Stimulated activated naive CD8-positive, alpha-beta T cell treated with anti-CD3 and anti-CD28 coated beads, Interleukin-15, Interleukin-2, amounts not matched to agents 100 ng/mL and 50 ng/mL, for 24 hours (primary cell): ENCODE results near the gene ME2.
A peak's percentile ranks its signal among the peaks of the same experiment; 100 is the strongest.
"Not testable (repeated sequence)": the region's sequence is repeated elsewhere in the genome, so short reads cannot be mapped to it uniquely, and the experiment has no call there.

Source experiments
- H3K27ac Mint-ChIP-seq: one replicate; pipeline ENCODE4 v1.8.0; 2021; ENCODE audit warnings: mild to moderate bottlenecking, mixed read lengths
- H3K27me3 Mint-ChIP-seq: one replicate; pipeline ENCODE4 v1.8.0; 2021; ENCODE audit warnings: mixed read lengths
- H3K36me3 Mint-ChIP-seq: one replicate; pipeline ENCODE4 v1.8.0; 2021; ENCODE audit warnings: low read depth, mixed read lengths
- H3K4me1 Mint-ChIP-seq: one replicate; pipeline ENCODE4 v1.8.0; 2021; ENCODE audit warnings: low read depth, mixed read lengths
- H3K4me3 Mint-ChIP-seq: one replicate; pipeline ENCODE4 v1.8.0; 2021; ENCODE audit warnings: mild to moderate bottlenecking, mixed read lengths
- H3K9me3 Mint-ChIP-seq: one replicate; pipeline ENCODE4 v1.8.0; 2021; ENCODE audit warnings: mixed read lengths

Gene ME2

GRCh38 chr18:50877545-50878265, 1.2 kb upstream of the ME2 start:
- Mint-ChIP-seq H3K27ac (peak overlapping the region; percentile 96), H3K4me1 (peaks cover 22% of the 10 kb centered on the region), H3K4me3 (peak overlapping the region; percentile 92), H3K36me3 (peaks cover 7% of the 10 kb centered on the region), H3K9me3 (no peaks in the 10 kb centered on the region), H3K27me3 (no peaks in the 10 kb centered on the region)

- Mint-ChIP-seq H3K27ac (peak overlapping the region; percentile 95), H3K4me3 (peak overlapping the region; percentile 92)
Measured at GRCh38 chr18:50879302-50880118, 592 bp downstream of the ME2 start.

GRCh38 chr18:50880119-50880465, 1.2 kb downstream of the ME2 start:
- Mint-ChIP-seq H3K4me1 (peaks cover 40% of the 10 kb centered on the region), H3K9me3 (no peaks in the 10 kb centered on the region), H3K36me3 (peaks cover 16% of the 10 kb centered on the region), H3K27me3 (no peaks in the 10 kb centered on the region), H3K27ac (peak overlapping the region; percentile 95), H3K4me3 (peak overlapping the region; percentile 92)

More at GRCh38 chr18:50879302-50880118, 592 bp downstream of the ME2 start:
- no peaks in the 10 kb centered on the region for H3K27me3 Mint-ChIP-seq
- no peaks in the 10 kb centered on the region for H3K9me3 Mint-ChIP-seq
- peaks cover 36% of the 10 kb centered on the region for H3K4me1 Mint-ChIP-seq
- H3K36me3 Mint-ChIP-seq: peaks cover 16% of the 10 kb centered on the region

GRCh38 chr18:50880944-50881343, 2.0 kb downstream of the ME2 start:
- H3K4me1 Mint-ChIP-seq: peaks cover 40% of the 10 kb centered on the region
- peaks cover 16% of the 10 kb centered on the region for H3K36me3 Mint-ChIP-seq
- H3K4me3 Mint-ChIP-seq: peak overlapping the region; percentile 65
- not testable (repeated sequence) for H3K9me3 Mint-ChIP-seq, H3K27me3 Mint-ChIP-seq, H3K27ac Mint-ChIP-seq

- Mint-ChIP-seq H3K9me3 (no peaks in the 10 kb centered on the region), H3K4me3 (no peak overlapping the region), H3K27ac (no peak overlapping the region), H3K4me1 (peaks cover 29% of the 10 kb centered on the region), H3K27me3 (no peaks in the 10 kb centered on the region), H3K36me3 (peaks cover 40% of the 10 kb centered on the region)
Measured at GRCh38 chr18:50886929-50887328, 8.0 kb downstream of the ME2 start.

GRCh38 chr18:50895350-50896045, 16.6 kb downstream of the ME2 start:
- Mint-ChIP-seq H3K4me3 (no peak overlapping the region), H3K9me3 (peaks cover 12% of the 10 kb centered on the region), H3K27ac (no peak overlapping the region), H3K27me3 (no peaks in the 10 kb centered on the region), H3K4me1 (peaks cover 29% of the 10 kb centered on the region), H3K36me3 (peaks cover 68% of the 10 kb centered on the region)

GRCh38 chr18:50896093-50896492, 17.2 kb downstream of the ME2 start:
- Mint-ChIP-seq H3K4me3 (no peak overlapping the region), H3K27ac (no peak overlapping the region), H3K36me3 (peaks cover 69% of the 10 kb centered on the region), H3K4me1 (peaks cover 35% of the 10 kb centered on the region), H3K27me3 (no peaks in the 10 kb centered on the region), H3K9me3 (peaks cover 12% of the 10 kb centered on the region)

GRCh38 chr18:50898919-50899318, 20.0 kb downstream of the ME2 start:
- no peak overlapping the region for H3K4me3 Mint-ChIP-seq
- peaks cover 41% of the 10 kb centered on the region for H3K4me1 Mint-ChIP-seq
- peaks cover 79% of the 10 kb centered on the region for H3K36me3 Mint-ChIP-seq
- H3K27ac Mint-ChIP-seq: no peak overlapping the region
- no peaks in the 10 kb centered on the region for H3K27me3 Mint-ChIP-seq
- H3K9me3 Mint-ChIP-seq: peaks cover 12% of the 10 kb centered on the region

- Mint-ChIP-seq H3K27me3 (no peaks in the 10 kb centered on the region), H3K4me1 (peaks cover 46% of the 10 kb centered on the region), H3K27ac (no peak overlapping the region), H3K9me3 (peaks cover 16% of the 10 kb centered on the region), H3K36me3 (peaks cover 88% of the 10 kb centered on the region), H3K4me3 (no peak overlapping the region)
Measured at GRCh38 chr18:50902797-50903196, 23.9 kb downstream of the ME2 start.

- H3K27ac Mint-ChIP-seq: no peak overlapping the region
- H3K36me3 Mint-ChIP-seq: peaks cover 82% of the 10 kb centered on the region
- H3K27me3 Mint-ChIP-seq: no peaks in the 10 kb centered on the region
- H3K4me3 Mint-ChIP-seq: no peak overlapping the region
- peaks cover 17% of the 10 kb centered on the region for H3K4me1 Mint-ChIP-seq
- peaks cover 4% of the 10 kb centered on the region for H3K9me3 Mint-ChIP-seq
Measured at GRCh38 chr18:50906843-50907242, 27.9 kb downstream of the ME2 start.

- no peaks in the 10 kb centered on the region for H3K27me3 Mint-ChIP-seq
- H3K36me3 Mint-ChIP-seq: peaks cover 83% of the 10 kb centered on the region
- peak overlapping the region; percentile 6 for H3K27ac Mint-ChIP-seq
- H3K9me3 Mint-ChIP-seq: peaks cover 4% of the 10 kb centered on the region
- H3K4me3 Mint-ChIP-seq: no peak overlapping the region
- peaks cover 17% of the 10 kb centered on the region for H3K4me1 Mint-ChIP-seq
Measured at GRCh38 chr18:50909261-50909660, 30.3 kb downstream of the ME2 start.

GRCh38 chr18:50911006-50911405, 32.1 kb downstream of the ME2 start:
- Mint-ChIP-seq H3K27me3 (no peaks in the 10 kb centered on the region), H3K4me1 (peaks cover 9% of the 10 kb centered on the region), H3K36me3 (peaks cover 81% of the 10 kb centered on the region), H3K27ac (no peak overlapping the region), H3K9me3 (no peaks in the 10 kb centered on the region), H3K4me3 (no peak overlapping the region)

GRCh38 chr18:50917021-50917420, 38.1 kb downstream of the ME2 start:
- H3K27ac Mint-ChIP-seq: no peak overlapping the region
- H3K27me3 Mint-ChIP-seq: no peaks in the 10 kb centered on the region

GRCh38 chr18:50918153-50918552, 39.2 kb downstream of the ME2 start:
- peaks cover 91% of the 10 kb centered on the region for H3K36me3 Mint-ChIP-seq
- no peaks in the 10 kb centered on the region for H3K27me3 Mint-ChIP-seq
- peaks cover 15% of the 10 kb centered on the region for H3K4me1 Mint-ChIP-seq
- no peaks in the 10 kb centered on the region for H3K9me3 Mint-ChIP-seq
- H3K27ac Mint-ChIP-seq: peak overlapping the region; percentile 13
- H3K4me3 Mint-ChIP-seq: no peak overlapping the region

More at GRCh38 chr18:50917021-50917420, 38.1 kb downstream of the ME2 start:
- Mint-ChIP-seq H3K36me3 (peaks cover 86% of the 10 kb centered on the region), H3K4me3 (no peak overlapping the region), H3K9me3 (no peaks in the 10 kb centered on the region), H3K4me1 (peaks cover 15% of the 10 kb centered on the region)

GRCh38 chr18:50924372-50924771, 45.5 kb downstream of the ME2 start:
- Mint-ChIP-seq H3K27ac (no peak overlapping the region), H3K36me3 (peaks cover 88% of the 10 kb centered on the region), H3K4me3 (no peak overlapping the region), H3K27me3 (no peaks in the 10 kb centered on the region), H3K4me1 (no peaks in the 10 kb centered on the region), H3K9me3 (no peaks in the 10 kb centered on the region)
